ENCODE data around the gene MOB3B.

Gene MOB3B

GRCh38 chr9:27529316-27530278 lies at the start of gene MOB3B:
Gene MOB3B (minus strand): TSS chr9:27529814. CDS start chr9:27455550, 74,264 bp downstream.
- peak; percentile 70 to 76 for DNase-seq

- peak; percentile 99 for DNase-seq
Observed at GRCh38 chr9:27573634-27574590, 44.3 kb upstream of the MOB3B start.

DNA sequence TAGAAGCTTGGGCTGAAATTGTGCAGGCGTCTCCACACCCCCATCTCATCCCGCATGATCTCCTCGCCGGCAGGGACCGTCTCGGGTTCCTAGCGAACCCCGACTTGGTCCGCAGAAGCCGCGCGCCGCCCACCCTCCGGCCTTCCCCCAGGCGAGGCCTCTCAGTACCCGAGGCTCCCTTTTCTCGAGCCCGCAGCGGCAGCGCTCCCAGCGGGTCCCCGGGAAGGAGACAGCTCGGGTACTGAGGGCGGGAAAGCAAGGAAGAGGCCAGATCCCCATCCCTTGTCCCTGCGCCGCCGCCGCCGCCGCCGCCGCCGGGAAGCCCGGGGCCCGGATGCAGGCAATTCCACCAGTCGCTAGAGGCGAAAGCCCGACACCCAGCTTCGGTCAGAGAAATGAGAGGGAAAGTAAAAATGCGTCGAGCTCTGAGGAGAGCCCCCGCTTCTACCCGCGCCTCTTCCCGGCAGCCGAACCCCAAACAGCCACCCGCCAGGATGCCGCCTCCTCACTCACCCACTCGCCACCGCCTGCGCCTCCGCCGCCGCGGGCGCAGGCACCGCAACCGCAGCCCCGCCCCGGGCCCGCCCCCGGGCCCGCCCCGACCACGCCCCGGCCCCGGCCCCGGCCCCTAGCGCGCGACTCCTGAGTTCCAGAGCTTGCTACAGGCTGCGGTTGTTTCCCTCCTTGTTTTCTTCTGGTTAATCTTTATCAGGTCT lies 43.5 kb upstream of the MOB3B start, which contains the start of gene C9orf72:
TSS of gene C9orf72 (minus strand) at position 564 of the 716 bp plus-strand sequence. CDS start 6,361 bp downstream, outside the sequence.
- DNase-seq = peak; percentile 89

DNA sequence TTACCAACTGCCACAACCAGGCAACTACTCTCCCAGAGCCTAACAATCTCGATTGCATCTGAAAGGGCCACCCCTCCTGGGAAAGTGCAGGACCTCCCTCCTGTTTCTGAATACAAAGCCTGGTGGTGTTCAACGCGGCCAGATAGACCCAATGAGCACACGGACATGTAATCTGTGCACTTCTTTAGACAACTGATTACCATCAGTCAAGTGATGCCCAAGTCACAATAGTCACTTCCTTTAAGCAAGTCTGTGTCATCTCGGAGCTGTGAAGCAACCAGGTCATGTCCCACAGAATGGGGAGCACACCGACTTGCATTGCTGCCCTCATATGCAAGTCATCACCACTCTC lies 42.9 kb upstream of the MOB3B start:
- peak; percentile 72 to 83 for DNase-seq

- no peak for DNase-seq
Observed at GRCh38 chr9:27572061-27572460, 42.4 kb upstream of the MOB3B start.

DNA sequence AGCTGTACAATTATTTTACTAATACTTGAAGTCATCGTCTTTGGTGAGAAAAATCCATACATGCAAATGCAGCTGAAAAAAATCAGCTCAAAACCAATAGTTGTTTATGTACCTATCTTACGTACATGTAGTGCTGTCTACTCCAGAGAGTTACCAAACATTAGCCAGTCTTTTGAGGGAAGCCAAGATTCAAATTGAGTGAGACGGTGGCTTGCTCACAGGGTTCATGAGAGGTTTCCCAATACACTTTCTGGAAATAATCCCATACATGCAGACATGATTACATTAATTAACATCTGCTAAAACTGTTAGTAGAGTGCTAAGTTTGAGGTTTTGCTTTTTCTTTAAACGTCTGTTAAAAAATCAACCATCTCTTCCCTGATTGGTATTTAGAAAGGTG lies 41.4 kb upstream of the MOB3B start:
- no peak for DNase-seq

GRCh38 chr9:27569406-27569805 lies 39.8 kb upstream of the MOB3B start:
- no peak for DNase-seq

DNA sequence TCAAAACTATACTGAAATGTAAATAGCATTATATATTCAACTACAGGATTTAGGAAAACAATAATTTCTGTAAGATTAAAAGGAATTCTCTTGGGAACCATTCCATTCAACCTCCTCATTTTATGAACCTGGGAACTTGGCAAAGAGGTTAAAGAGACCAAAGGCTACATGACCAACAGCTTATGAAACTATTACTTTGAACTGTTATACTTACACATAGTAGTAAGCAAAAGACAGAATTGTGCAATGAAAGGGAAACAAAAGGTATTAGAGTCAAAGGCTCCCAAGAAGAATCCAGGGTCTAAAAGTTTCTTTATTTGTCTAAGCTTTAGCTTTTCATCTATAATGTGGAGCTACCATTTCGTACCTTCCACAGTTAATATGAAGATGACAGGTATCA lies 36.5 kb upstream of the MOB3B start:
- DNase-seq = no peak

- no peak for DNase-seq
Observed at GRCh38 chr9:27565696-27566095, 36.1 kb upstream of the MOB3B start.

DNA sequence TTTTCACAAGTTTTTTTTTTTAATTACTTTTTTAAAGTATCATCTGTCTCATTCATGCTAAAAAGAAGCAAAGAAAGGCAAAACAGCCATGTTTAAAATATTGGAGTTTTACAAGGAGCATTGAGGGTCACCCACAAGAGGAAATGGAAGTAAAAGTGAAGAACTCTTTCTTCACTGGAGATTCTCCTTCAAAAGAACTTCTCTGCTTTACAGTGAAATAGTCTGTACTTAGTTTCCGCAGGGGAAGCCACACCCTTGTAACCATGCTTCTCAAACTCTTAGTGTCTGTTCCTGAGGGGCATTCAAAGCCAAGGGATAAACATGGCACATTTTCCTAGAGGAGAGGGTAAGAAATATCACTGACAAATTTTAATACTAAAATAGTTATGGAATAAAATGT lies 35.1 kb upstream of the MOB3B start:
- DNase-seq = no peak

DNA sequence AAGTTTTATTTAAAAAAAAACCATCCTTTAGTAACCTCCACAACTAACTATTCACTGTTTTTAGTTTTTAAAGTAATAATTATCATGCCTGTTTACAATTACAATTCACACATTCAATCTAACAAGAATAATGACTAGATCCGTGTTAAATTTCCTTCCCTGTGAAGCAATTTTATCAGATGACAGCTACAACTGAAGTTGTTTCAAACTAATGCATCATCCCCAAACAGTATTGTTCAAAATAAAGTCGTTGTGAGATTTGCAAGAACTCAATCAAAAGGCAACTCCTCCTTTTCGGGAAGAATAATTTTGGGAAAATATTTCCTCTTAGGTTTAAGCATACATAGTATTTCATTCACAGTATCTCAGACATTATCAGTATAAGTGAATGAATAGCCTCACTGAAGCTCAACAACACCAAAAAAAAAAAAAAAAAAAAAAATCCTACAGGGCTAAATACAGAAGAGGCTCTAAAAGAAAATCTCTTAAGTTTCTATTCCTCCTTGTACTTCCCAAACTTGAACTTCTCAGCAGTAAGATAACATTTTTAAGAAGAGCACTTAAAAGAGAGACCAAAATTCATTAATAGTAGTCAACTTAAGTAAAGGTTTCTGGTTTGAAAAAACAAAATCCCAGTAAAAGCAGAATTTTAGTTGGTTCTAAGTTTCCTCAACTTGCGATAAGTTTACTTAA lies 34.3 kb upstream of the MOB3B start:
- DNase-seq = no peak

DNA sequence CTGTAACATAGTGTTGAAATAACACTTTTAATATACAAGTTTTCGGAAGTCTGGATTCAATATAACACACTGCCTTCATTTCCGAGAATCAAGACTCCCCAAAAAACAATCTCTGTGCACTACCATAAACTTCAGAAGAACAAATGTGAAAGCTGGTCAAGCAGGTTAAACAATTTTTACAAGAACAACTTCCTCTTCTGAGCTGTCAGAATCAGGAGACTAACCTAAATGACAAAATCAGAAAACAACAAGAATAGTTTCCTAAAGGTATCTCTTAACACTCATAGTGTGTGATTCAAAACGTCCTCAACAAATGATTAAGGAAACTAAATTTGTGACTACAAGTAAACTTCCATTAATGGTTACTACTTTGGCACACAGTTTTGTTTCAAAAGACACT lies 32.1 kb upstream of the MOB3B start:
- DNase-seq = no peak

DNA sequence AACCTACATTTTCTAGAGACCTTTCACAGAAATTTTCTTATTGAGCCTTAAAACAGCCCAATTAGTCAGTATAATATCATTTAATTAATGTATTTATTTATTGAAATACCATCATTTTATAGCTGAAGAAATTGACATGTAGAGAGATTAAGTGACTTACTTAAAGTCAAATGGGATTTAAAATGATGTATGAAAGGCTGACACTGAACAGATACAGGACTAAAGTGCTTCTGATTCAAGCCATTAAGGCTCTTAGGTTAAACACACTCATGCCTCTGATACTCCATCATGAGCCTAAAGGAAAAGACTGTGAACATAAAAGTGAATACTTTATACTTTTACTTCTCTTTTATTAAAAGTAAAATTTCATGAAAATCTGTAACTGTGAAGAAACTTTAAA lies 30.8 kb upstream of the MOB3B start:
- DNase-seq = no peak

- DNase-seq = no peak
Observed at GRCh38 chr9:27558307-27558706, 28.7 kb upstream of the MOB3B start.

GRCh38 chr9:27556470-27556869 lies 26.9 kb upstream of the MOB3B start:
- no peak for DNase-seq

GRCh38 chr9:27554712-27555111 lies 25.1 kb upstream of the MOB3B start:
- DNase-seq = no peak

- no peak for DNase-seq
Observed at GRCh38 chr9:27549196-27549755, 19.7 kb upstream of the MOB3B start.

DNA sequence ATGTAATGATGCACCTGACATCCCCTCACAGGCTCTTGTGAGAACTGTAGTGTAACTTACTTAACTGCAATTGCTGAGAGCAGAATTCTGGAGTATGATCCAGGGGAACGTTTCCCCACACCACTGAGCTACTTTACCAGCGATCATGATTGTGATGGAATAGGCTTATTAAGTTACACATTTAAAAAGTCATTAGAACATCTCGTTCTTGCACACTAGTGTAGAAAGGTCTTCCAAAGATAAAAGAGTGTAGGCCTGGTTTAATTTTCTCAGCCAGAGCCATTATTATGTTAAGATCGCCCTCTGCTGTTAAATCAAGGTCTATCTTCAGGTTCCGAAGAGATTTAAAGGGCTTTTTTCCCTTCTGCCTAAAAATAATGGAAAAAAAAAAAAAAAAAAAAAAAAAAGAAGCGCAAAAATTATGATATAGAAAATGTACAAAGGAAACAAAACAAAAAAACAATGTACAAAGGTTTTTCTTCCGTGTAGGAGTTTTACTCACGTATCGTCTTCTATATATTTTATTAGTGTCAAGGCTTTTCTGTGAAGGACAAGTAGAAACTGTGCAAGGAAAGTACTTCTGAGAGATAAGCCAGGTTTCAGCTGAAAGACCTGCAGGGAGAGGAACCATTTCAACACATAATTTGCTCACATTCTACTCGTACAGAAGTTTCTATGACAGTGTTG lies 18.6 kb upstream of the MOB3B start:
- DNase-seq = no peak

DNA sequence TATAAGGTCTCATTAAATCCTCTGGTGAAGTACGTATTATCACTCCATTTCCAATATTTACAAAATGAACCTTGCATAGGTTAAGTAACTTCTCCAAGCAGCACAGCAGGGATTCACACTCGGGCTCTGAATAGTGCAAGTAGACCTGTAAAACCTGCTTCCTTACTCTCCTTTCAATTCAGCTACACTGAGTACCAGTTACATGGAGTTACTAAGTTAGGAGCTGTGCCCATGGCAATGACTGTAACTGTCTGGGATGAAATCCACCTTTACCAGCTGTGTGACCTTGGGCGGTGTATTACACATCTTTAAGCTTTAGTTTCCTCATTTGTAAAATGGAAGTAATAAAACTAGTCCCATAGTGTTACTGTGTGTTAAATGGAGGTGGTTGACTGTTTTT lies 15.9 kb upstream of the MOB3B start:
- no peak for DNase-seq

GRCh38 chr9:27542508-27542907 lies 12.9 kb upstream of the MOB3B start:
- DNase-seq = no peak

DNA sequence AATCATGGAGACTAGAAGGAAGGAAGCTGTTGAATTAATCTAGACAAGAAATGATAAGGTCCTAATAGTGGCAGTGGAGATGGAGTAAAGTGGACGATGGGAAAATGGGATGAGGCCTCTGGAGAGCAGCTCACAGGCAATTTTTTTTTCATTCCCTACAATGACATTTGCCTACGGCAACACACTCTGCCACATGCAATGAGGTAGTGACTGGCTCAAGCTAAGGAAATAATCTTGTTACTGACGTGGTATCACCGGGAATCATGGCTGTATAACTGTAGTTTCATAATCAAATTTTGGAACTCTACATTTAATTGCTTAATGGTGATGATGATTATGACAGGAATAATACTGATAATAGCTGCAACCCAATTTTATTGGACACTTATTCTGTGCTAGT lies 12.1 kb upstream of the MOB3B start:
- no peak for DNase-seq
